Activated T-cell treated with anti-CD3 and anti-CD28 coated beads, Interleukin-2, amount 50 U/mL, for 48 hours (primary cell): ENCODE data around the gene VAV3.

Source experiments
- DNase-seq, 2 experiments: peaks; one replicate each; pipeline ENCODE4 v3.0.0-alpha.2; 2020

The VAV3 gene

DNA sequence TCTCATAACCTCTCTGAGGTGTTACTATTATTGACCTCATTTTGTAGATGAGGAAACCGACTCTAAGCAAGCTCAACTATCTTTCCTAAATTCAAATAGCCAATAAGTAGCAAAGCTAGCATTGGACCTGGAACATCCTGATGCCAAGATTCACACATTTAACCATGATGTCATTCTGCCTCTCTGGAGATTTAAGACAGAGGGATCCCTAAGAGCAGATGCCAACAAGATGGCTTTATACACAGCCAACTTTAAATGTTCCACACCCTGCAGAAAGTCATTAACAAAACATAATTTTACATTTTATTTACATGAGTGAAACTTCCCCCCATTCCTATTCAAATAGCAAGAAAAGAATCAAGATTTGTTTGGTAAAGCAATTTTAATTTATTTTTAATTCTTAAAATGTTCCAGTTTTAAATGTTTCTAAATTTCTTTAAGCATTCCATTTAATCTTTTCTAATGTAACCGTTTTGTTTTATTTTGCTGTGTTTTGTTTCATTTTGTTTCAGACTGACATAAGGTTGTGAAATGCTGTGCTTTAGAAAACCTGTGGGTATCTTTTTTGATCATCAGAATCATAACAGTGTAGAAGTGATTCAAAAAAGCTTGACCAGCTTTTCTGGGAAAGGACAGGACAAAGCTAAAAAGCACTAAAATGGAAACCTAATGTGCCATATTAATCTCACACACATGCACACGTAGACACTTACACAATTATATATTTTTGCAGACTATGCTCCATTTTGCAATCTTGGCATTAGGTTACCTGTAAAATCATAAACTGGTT is 7.6 kb upstream of the VAV3 start:
- DNase-seq, result no peak

DNA sequence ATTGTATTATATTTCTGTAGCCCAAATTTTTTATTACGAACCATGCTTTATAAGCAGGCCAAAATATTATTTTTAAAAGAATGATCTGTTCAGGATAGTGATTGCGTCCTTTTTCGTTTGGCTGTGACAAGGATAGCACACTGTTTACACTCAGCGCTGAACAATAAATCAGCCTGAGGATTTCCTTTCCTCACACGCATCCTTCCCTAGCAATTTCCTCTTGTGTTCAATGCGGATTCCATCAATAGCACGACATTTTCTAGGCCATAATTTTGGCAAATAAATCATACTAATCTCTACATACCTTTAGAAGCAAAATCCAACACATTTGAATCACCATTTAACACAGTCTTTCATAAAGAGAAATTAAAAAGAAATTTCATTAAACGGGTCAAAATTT is 1.6 kb upstream of the VAV3 start:
- DNase-seq, result no peak

DNA sequence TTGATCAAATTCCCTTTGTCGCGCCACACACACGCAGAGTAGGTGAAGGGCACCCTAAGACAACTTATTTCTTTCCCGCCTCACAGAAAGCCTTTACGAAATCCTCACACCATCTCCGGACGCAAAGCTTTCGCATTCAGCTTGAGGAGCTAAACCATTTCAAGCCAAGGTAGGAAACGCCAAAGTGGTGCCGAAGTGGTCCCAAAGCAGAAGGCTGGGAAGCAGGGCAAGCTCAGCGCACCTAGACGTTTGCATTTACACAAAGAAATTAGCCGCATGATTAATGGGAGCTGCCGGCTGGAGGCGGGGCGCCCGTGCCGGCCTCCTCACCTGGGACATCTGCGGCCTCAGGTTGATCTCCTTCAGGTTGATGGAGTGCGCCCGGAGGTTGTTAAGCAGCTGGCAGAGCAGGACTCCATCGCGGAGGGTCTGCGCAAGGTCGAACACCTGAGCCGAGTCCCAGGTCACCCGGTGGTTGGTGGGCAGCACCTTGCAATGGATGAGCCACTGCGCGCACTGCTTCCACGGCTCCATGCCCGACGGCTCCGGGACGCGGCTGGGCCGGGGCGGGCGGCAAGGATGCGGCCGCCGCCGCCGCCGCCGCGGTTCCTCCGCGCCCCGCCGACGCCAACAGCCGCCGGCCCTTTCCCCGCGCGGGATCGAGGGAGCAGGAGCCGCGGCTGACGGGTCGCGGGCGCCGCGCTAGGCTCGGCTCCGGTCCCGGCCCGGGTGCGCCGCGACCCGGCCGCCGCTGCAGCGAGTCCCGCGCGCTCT is 457 bp downstream of the VAV3 start:
- DNase-seq, result peak; percentile 56 to 60

DNA sequence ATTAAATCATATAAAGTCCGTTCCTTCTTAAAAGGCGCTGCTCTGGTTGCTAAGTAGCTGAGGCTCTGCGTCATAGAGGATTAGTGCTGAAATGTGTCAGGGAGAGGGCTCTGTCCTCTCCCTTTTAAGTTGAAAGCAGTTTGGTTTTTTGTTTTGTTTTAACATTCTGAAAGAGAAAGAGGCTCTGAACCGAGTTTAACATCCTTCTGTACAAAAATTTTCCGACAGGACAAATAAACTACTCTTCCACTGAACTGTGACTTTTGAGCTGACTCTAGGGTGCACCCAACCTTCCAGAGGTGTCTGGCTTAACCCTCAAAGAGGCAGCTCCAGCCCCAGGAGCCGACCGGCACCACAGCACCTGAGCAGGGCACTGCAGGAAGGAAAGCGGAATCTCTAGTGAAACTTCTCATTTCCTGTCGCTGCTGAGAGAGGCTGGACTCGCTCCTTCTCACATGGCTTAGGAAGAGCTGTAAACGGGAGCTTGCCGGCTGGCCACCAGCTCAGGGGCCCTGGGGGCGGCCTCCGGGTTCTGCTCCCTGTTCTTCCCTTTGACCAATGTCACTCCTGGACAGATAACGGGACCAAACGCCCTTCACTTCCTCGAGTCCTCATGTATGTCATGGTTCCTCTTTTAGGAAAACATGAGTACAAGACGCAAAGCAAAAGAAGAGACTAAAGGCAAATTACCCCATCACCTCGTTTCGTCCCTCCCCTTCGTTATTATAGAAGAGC is 1.2 kb downstream of the VAV3 start:
- peak; percentile 68 to 69 for DNase-seq

DNA sequence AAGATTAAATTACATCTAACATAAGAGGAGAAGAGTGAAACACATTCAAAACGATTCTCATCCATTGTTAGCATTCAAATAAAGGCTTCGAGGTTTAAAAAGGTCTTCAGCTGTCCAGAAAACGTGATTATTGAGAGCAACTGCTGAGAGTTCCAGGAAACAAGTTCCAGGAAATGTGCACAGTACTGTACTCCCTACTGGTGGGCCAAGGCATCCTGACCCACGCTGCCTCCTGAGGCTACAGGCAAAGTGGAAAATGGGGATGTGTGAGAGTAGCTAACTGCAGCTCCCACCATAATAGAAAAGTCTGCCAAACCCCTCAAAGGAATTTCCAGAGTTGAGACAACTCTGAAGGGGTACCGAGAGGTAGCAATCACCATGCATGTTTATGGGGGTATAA is 2.0 kb downstream of the VAV3 start:
- peak in 1 of 2 experiments; percentile 20 for DNase-seq

DNA sequence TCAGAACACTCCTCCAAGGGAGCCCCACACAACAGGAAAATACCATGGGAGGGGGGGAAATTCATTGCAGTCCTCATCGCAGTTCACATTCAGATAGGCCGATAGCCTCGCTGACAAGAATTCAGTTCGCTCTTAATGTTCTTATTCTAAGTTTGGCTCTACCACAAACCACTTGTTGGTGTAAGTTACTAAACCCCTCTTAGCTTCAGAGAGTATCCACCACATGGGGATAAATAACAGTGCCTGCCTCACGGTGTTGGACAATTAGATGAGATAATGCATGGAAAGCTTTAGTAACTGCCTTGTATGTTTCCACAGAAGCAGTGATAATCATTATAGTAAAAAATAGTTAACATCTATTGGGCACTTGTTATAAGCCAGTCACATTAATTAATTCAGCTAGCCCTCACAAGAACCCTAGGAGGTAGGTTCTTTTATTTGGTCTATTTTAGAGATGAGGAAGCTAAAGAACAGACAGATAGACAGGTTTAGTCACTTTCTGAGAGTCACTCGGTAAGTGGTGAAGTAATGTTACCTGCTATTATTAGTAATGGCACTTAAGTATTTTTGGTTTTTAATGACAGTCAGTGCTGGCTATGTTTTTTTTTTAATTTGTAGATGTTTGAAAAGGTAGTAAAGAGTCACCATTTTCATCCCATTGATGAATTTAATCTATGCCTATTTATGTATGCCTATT is 10.1 kb downstream of the VAV3 start:
- DNase-seq, result no peak

DNA sequence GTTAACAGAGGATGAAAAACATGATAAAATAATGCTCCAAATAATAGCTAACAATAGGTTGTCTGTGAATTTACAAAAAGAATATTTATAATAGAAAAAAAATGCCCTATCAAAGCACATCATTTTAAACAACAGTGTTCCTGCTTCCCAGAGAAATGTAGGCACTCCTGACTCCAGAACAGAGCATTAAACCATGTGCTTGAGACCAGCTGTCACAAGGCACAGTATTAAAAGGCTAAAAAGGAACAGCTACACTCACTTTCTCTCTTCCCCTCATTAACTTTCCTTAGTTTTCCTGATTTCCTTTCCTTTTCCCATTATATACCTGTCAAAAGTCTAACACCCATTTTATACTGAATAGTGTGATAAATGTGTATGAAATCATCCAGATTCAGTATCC is 10.9 kb downstream of the VAV3 start:
- DNase-seq, result no peak

DNA sequence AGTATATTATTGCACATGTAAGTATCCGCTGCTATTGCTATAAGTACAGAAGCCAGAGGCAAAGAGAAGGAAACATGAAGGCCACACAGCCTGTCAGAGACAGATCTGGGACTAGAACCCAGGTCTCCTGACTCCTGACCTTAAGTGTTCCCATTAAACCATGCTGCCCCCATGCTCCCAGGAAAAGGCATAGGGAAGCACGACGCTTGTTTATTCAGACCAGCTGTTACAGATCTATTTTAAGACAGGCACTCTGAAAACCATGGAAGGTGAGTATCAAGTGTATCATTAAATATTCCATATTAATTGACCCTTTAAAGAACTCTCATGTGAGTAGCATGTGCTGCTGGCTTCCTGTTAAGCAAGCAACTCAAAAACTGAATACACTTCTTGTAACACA is 11.4 kb downstream of the VAV3 start:
- no peak for DNase-seq

DNA sequence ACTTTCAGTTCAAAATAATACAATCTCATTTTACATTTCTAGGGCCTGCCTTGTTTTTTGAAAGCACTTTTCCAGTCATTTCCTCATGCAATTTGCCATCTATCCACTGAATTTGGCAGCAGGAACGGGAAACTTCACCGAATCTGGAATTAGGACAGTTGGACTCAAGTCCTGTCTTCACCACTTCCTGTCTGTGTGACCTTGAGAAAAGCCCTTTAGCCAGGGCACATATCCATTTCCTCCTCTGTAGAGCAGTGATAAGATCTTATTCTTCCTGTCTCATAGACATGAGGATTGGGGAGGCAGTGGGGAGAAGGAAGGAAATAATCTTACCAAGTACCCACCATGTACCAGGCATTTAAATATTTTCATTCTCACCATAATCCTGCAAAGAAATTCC is 12.0 kb downstream of the VAV3 start:
- DNase-seq, result no peak

DNA sequence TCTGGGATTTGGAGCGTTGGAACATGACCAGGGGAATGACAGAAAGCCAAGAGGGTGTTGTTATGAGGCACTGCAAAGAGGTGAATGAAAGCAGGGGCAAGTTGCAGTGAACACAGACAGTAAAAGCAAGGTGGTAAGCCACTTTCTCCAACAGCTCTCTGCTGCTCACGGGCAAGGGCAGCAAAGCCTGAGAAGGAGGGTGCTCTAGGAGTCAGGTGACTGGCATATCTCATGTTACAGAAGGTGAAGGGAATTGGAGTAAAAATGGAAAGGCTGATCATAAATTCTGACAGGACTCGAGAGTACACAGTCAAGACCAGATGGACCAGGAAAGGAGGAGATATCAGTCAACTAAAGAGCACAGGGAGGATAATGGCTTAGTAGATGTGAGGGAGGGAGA is 14.5 kb downstream of the VAV3 start:
- DNase-seq, result no peak

DNA sequence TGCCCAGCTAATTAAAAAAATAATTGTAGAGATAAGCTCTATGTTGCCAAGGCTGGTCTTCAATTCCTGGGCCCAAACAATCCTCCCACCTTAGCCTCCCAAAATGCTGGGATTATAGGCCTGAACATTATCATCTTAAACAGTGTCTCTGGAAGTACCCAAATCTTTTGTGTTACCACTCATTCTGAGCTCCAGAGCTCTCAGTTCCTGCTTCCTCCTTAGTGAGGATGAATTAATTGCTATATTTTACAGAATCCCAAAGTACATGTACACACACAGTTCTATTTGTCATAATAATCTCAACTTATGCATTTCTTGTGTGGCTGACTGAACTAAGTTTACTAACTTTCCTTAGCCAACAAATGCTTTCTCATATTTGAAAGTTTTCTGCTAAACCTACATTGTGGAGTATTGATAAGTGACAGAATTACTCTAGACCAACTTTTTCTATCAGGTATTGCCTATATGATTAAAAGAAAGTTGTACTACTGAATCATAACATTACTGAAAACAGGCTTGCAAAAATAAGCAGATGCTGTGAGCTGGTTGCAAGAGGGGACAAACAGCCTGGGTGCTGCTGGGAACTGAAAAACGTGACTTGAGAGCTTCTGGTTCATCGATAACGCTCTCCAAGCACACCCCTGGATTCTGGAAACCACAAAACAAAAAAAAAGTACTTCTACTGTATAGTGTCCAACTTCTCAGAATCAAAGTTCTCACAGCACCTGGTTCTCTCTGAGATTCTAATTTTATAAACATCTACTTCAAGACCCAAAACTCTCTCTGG is 15.3 kb downstream of the VAV3 start:
- DNase-seq, result no peak

DNA sequence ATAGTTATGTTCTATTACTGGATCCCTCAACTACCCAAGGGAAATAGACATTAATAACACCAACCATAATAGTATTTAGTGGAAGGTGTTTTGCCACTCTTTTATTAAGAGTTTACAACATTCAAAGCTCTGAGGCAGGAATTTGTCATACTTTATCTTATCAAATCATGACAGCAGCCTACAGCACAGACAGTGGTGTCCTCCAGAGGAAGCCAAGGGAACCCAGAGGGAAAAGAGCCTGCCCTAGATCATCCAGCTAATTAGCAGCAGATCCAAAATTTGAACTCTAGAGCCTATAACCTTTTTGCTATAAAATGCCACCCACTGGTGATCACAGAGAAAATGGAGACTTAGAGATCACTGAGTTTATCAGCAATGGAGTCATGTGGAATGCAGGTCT is 18.2 kb downstream of the VAV3 start:
- no peak for DNase-seq

DNA sequence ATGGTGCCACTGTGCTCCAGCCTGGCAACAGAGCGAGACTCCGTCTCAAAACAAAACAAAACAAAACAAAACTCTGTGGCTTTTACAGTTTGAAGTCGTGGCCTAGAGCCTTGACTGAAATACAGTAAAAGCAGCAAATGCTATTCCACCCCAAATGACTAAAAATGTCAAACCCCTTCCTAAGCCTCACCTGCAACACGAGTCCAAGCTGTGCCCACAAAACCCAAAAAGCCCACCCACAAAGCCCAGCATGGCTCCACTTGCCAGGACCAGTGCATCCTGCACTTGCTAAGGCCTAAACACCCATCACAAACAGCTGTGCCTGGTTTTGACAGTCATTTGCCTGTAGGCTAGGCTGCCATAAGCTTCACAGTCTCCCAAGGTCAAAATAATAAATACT is 21.3 kb downstream of the VAV3 start:
- no peak for DNase-seq

DNA sequence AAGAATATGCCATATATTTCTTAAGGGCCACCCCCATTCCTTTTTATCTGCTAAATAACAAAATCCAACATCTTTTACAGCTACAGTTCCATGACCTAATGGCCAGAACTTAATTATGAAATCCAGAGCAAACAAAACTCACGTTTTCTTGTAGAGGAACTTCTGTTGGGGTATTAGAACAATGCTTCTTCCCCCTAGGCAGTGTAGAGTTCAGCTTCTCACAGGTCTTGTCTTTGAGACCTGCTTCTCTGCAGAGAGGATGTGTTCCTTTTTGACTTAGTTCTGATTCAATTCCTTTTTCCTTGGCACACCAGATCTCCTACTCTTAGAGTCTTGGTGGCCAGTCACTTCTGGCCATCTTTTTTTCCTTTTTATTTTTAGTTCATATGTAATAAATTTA is 22.2 kb downstream of the VAV3 start:
- DNase-seq, result no peak

DNA sequence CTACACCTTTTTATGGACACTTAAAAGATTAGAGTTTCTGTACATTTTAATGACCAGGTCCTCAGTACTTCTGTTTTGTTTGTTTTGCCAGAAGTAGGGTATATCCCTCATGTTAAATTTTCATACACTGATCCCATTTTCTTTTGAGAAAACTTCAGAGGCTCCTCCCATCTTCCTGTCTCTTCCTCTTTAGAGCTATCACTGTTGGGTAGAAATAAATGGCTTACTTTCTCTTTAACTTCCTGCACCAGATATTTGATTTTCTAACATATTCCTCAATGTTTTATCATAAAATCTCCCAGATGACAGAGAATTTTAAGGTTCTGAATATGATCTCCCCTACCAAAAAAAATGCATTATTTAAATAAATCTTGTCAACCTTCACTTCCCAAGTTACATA is 23.4 kb downstream of the VAV3 start:
- no peak for DNase-seq

DNA sequence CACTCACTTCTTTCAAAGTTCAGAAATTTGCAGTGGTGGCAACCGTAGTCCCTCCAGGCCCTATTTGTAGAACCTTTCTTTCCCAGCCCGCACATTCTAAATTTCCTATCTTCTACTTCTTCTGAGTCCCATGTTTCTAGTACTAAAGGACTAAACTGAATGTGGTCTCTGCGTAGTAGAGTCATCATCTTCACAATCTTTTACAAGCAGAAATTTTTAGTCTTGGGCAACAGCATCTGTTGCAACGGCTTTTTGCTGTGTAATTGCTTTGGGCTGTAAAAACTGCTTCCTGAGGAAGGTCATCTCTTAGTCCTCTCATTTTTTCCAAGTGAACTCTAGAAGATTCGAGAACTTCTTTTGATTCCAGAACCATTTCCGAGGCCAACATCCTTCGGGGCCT is 23.9 kb downstream of the VAV3 start:
- DNase-seq, result no peak

DNA sequence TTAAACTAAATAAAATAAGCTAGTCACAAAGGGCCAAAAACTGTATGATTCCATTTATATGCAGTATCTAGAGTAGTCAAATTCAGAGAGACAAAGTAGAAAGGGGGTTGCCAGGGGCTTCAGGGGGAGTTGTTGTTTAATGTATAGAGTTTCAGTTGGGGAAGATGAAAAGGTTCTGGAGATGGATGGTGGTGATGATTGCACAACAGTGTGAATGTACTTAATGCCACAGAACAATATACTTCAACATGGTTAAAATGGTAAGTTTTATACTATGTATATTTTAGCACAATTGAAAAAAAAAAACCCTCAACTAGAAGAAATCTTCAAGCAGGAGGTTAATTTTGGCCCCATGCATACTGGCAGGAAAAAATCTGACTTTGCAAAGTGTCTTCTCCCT is 24.3 kb downstream of the VAV3 start:
- no peak for DNase-seq

DNA sequence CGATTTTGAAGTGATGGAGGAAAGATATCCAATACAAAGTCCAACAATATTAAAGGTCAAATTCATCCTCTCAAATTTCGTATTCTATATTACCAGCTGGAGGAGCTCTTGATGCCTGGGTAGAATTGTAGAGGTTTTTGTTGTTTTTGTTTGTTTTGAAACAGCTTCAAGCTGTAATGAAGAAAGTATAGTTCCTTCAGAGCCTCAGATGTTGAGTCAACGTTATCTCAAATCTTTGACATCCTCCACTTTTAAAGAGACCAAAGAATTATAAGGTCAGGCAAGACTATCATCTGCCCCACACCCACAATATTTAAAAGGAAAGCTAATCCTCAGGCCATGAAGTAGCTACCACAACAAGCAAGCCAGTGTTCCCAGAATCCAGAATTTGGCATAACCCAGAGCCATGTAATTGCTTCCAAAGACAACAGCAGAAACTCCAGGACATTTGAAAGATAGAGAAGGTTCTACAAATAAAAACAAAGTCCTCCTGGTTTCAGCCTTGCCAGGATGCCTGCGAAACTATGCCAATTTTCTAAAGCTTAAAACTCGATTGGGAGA is 24.9 kb downstream of the VAV3 start:
- no peak for DNase-seq

DNA sequence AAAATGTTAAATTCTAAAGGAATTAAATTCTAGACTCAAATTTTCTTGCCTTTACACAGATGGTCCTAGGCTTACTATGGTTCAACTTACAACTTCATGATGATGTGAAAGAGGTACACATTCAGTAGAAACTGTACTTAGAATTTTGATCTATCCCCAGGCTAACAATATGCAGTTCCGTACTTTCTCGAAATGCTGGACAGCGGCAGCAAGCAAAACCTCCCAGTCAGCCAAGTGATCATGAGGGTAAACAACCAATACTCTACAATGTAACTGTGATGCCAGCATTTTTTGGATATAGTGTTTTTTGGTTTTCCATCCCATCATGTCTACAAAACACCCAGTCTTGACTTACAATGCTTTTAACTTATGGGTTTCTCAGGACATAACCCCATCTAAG is 25.7 kb downstream of the VAV3 start:
- DNase-seq, result no peak

DNA sequence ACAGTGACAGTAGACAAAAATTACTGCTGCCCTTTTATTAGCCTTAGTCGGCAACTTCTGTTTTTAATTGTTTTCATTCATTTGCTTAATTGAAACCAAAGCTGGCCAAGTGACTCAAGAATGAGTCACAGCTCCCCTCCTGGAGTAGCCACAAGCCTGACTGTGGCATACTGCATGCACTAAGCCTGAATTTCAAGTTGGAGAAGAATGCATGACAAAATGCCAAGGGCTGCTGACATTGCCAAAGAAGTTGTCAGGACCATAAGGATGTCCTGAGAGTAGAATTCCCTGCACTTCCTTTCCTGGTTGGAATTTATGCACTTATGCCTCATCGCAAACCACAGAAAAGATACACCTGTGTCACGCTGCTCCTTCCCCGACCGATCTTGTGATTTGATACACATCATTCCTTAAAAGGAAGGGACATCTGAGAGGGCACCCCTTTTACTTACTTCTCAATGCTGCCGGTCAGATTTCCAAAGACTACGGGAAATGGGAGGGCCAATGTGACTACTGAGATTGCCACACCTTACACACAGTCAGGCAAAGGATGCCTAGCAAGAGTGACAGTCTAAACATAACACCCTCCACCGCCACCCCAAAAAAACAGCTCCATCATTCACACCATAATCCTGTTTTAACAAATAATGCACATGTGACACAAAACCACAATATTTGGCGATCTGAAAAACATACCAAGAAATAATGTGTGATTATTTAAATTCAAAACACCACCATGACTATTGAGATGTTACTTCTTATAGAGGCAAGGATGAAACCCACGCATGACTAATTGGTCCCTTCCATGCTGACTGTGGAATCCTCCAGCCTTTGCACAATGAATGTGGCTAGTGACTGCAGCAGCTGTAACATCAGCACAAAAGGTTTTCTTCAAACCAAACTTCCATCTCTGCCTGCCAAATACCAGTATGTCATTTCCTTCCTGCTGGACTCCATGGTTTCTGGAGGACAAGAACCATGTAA is 28.2 kb downstream of the VAV3 start:
- DNase-seq, result peak; percentile 60 to 69
